Ureter (tissue), 1 donor: ENCODE measurements around the gene TRIOBP. TPM values are rescaled to one million over a fixed set of nuclear protein-coding genes. Genes with fewer than 3 reads are reported as not detected.
"Not testable (repeated sequence)": the region's sequence is repeated elsewhere in the genome, so short reads cannot be mapped to it uniquely, and the experiment has no call there.

Source experiments
- DNase-seq: peaks from one replicate; pipeline ENCODE4 v3.0.0-alpha.2; 2020; ENCODE audit warnings: low spot score
- total RNA-seq: library from RNA; stranded (reverse); gene quantifications from one replicate; pipeline ENCODE4 v1.2.4, GENCODE V29; 2023
- donor health status: DM: yes; HTN: yes; CAD: no.

The TRIOBP gene
- total RNA-seq, 1 donor from 2014 or later, result 108 TPM

- DNase-seq, result no peak
Measured at GRCh38 chr22:37775785-37776638, 79.2 kb downstream of the TRIOBP start.

DNA sequence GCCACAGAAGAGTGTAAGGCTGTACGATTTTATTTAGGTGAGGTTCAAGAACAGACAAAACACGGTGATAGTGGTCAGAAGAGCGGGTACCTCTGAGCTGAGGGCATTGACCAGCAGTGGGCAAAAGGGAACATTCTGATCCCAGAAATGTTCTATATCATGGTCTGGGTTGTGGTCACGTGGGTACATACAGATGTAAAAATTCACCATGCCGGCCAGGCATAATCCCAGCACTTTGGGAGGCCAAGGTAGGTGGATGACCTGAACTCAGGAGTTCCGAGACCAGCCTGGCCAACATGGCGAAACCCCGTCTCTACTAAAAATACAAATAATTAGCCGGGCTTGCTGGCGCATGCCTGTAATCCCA is 79.8 kb downstream of the TRIOBP start:
- DNase-seq, result no peak

- peak; percentile 78 for DNase-seq
Measured at GRCh38 chr22:37777122-37777687, 80.4 kb downstream of the TRIOBP start.

- no peak for DNase-seq
Measured at GRCh38 chr22:37778370-37779009, 81.6 kb downstream of the TRIOBP start.

GRCh38 chr22:37781434-37782059 is 84.7 kb downstream of the TRIOBP start:
- DNase-seq, result no peak

- no peak for DNase-seq
Measured at GRCh38 chr22:37782340-37783168, 85.7 kb downstream of the TRIOBP start.

DNA sequence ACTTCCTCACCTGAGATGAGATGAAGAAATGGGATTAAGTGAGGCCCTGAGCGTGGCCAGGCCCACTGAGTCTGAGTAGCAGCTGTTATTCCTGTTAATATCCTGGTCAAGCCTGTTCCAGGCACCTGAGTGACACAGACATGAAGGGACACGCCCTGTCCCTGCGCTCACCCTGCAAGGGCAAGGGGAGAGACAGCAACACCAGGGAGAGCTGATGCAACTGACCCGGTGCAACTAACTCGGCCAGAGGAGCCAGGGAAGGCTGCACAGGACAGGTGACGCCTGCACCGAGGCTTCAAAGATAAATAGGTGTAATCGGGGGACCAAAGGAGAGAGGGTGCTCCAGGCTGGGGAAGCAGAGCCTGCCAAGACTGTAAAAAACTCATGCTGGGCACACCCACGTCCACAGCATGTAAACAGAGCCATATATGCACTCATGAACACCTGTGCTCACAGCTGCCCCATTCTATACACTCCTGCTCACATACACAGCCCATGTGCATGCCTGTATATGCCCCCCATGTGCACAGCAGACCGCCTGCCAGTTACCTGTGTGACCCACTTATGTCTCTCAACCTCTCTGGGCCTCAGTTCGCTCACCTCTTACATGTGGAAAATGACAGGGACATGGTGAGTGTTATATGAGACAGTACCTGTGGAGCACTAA is 88.1 kb downstream of the TRIOBP start:
- DNase-seq, result peak; percentile 68

- no peak for DNase-seq
Measured at GRCh38 chr22:37790234-37790633, 93.4 kb downstream of the TRIOBP start.

GRCh38 chr22:37792494-37792893 is 95.6 kb downstream of the TRIOBP start:
- DNase-seq, result no peak

- DNase-seq, result no peak
Measured at GRCh38 chr22:37794376-37794775, 97.5 kb downstream of the TRIOBP start.

DNA sequence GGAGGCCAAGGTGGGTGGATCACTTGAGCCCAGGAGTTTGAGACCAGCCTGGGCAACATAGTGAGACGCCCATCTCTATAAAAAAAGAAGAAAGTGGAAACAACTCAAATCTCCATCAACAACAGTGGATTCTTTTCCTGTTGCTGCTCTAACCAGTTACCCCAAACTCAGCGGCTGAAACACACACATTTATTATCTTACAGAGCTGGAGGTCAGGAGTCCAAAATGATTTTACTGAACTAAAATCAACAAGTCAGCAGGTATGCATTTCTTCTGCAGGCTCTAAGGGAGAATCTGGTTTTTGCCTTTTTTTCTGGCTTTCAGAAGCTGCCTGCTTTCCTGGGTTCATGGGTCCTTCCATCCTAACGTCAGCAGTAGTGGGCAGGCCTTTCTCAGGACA is 99.2 kb downstream of the TRIOBP start:
- no peak for DNase-seq

DNA sequence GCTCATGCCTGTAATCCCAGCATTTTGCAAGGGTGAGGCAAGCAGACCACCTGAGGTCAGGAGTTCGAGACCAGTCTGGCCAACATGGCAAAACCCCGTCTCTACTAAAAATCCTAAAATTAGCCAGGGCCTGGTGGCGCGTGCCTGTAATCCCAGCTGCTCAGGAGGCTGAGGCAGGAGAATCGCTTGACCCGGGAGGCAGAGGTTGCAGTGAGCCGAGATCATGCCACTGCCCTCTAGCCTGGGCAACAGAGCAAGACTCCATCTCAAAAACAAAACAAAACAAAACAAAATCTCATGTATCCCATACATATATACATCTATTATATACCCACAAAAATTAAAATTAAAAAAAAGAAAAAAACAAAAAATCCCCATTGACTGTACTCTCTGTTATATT is 100.4 kb downstream of the TRIOBP start:
- not testable (repeated sequence) for DNase-seq

DNA sequence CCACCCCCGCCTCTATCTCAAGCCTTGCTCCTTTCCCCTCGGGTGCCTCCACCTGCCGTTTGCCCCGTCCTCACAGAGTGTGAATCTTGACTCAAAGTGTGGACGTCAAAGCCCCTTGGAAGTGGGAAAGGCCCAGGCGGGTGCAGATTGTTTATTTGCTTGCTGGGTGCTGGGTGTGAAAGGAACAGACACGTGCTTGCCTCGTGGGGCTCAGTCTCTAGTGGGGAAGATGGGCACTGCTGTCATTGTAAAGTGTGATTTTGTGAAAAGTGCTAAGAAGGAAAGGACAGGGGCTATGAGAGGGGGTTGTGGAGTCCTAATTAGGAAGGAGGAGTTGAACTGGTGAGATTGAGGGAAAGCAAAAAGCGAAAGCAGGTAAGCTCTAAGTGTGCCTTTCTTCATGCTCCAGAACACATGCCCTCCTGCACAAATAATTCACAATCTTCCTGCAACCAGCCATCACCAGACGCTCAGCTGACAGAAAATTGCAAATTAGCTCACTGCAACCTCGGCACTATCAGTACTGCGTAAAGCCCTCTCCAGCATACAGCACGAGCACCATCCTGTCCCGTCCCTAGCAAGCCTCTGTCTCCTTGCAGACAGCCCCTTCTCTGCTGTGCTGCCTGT is 101.1 kb downstream of the TRIOBP start:
- DNase-seq, result no peak

GRCh38 chr22:37799979-37800378 is 103.1 kb downstream of the TRIOBP start:
- not testable (repeated sequence) for DNase-seq

GRCh38 chr22:37801946-37802309 is 105.1 kb downstream of the TRIOBP start:
- DNase-seq, result no peak

GRCh38 chr22:37802310-37803194 is 105.7 kb downstream of the TRIOBP start:
- DNase-seq, result peak; percentile 64

DNA sequence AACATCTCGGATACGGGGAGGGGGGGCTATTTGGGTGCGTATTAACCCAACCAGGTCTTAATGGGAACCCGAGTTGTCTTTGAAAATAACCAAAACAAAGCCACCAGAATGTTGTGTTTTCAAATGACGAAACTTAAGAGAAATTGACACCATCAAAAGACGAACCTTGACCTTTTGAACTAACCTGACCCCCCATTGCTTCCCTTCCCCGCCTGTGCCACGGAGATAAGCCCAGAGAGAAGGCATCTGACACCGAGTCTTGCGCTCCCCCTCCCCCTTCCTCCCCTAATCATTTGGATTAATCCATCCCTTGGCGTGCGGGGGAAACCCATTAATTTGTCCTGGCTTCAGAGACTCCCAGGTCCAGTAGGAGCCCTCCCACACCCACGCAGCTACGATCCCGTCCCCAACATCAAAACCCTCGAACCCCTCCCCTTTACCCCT is 106.4 kb downstream of the TRIOBP start:
- DNase-seq, result no peak

DNA sequence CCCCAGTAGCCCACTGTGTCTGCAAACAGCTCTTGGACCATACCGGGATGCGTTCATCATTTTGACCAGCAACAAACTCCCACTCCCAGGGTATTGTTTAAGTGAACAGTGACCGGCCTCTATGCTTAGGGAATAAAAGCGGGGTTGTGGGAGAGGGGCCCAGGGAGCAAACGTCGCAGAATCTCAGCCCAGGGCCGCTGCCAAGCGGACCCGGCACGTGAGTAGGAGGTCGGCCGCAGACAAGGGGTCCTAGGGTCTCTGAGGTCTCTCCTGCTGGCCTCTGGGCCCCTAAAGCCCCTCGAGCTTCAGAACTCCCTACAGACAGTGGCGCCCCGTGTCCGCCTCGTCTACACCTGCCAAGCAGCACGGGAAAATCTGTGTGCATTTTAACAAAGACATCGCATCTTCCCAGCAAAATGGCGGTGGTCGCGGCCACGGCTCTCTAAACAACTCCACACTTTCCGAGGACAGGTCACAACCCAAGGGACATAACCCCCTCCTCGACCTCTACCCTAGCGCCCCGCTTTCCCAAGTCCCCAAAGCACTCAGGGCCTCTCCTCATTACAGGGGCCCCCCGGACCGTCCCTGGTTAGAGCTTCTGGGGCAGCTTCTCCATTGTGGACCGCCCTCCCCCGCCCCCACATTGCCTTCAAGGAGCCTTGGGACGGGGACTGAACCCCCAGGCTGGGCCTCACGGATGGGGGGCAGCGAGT is 106.9 kb downstream of the TRIOBP start:
- no peak for DNase-seq

DNA sequence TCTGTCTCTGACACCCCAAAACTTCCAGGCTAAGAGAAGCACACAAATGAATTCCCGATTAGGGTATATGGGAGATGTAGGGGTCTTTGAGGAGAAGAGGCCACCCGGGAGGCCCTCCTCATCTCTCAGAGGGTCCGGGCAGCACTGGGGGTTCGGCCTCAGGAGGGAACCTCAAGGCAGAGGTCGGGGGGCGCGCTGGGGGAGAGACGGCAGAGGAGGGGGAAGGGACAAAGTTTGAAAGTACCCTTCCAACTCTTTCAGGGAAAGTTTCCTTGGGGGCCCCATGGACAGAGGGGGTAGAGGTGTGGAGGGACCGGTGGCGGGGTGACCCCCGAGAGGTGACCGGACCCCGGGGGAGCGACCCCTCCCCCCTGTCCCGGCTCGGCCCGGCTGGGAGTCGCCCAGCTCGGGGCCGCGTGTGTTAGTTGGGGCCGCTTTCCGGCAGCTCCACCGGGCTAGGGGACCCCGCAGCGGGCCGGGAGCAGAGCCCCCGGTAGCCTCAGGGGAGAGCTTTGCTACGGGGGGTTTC is 107.6 kb downstream of the TRIOBP start:
- no peak for DNase-seq
